WTC11 (cell line): ENCODE results near the gene ZBP1.

Experiments
- IRF2 ChIP-seq: sonication (generic); formaldehyde crosslinking; IDR thresholded peaks from 2 replicates; pipeline ENCODE4 v1.8.0; 2022; ENCODE audit warnings: low read depth, missing genetic modification reagents, borderline replicate concordance
- TF ChIP-seq, protein P1 (sequence below): sonication (generic); formaldehyde crosslinking; IDR thresholded peaks from 2 replicates; pipeline ENCODE4 v1.8.1; 2023; ENCODE audit warnings: mild to moderate bottlenecking, missing genetic modification reagents
- TF ChIP-seq, protein P2 (sequence below): fragments of 200-600 bp; IDR thresholded peaks from 2 replicates; pipeline ENCODE4 v1.8.0; 2022; ENCODE audit warnings: antibody characterized with exemption

DNA sequence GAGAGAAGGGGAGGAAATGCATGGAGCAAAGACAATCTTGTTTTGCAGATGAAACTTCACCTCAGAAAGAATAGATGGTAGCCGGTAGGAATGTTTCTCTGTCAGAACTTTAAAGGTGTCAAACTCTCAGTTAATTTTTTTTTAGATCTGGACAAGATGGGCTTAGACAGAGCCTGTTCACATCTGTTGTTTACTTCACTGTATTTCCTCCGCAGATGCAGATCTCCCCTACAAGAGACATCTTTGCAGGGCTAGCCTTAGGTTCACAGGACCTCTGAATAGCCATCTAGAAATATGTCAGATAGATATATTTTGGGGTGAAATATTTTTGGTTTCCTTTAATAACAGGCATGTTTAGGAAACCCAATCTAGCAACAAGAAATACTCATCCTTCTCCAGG lies 12.1 kb upstream of the ZBP1 start:
- TF ChIP-seq, protein P1, sequence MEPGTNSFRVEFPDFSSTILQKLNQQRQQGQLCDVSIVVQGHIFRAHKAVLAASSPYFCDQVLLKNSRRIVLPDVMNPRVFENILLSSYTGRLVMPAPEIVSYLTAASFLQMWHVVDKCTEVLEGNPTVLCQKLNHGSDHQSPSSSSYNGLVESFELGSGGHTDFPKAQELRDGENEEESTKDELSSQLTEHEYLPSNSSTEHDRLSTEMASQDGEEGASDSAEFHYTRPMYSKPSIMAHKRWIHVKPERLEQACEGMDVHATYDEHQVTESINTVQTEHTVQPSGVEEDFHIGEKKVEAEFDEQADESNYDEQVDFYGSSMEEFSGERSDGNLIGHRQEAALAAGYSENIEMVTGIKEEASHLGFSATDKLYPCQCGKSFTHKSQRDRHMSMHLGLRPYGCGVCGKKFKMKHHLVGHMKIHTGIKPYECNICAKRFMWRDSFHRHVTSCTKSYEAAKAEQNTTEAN (CRISPR knock-in tag) = no peak
- no peak for TF ChIP-seq IRF2
- TF ChIP-seq, protein P2, sequence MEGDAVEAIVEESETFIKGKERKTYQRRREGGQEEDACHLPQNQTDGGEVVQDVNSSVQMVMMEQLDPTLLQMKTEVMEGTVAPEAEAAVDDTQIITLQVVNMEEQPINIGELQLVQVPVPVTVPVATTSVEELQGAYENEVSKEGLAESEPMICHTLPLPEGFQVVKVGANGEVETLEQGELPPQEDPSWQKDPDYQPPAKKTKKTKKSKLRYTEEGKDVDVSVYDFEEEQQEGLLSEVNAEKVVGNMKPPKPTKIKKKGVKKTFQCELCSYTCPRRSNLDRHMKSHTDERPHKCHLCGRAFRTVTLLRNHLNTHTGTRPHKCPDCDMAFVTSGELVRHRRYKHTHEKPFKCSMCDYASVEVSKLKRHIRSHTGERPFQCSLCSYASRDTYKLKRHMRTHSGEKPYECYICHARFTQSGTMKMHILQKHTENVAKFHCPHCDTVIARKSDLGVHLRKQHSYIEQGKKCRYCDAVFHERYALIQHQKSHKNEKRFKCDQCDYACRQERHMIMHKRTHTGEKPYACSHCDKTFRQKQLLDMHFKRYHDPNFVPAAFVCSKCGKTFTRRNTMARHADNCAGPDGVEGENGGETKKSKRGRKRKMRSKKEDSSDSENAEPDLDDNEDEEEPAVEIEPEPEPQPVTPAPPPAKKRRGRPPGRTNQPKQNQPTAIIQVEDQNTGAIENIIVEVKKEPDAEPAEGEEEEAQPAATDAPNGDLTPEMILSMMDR = no peak
